Neutrophil (primary cell): ENCODE data around the gene AMZ1.
"Not testable (repeated sequence)": the region's sequence is repeated elsewhere in the genome, so short reads cannot be mapped to it uniquely, and the experiment has no call there.

Experiments used
- H3K27ac ChIP-seq: fragments of 200-600 bp; sonication (generic); 2 replicates; pipeline ENCODE4 v1.5.1; 2016; ENCODE audit warnings: mild to moderate bottlenecking, moderate library complexity
- H3K27me3 ChIP-seq: fragments of 200-600 bp; sonication (generic); 2 replicates; pipeline ENCODE4 v1.6.0; 2016; ENCODE audit warnings: mild to moderate bottlenecking
- H3K36me3 ChIP-seq: fragments of 200-600 bp; sonication (generic); 2 replicates; pipeline ENCODE4 v1.5.1; 2017
- H3K4me1 ChIP-seq, 2 experiments: fragments of 200-600 bp in 1 of 2; sonication (generic) in 1 of 2; 1 replicate in 1 of 2; 2 replicates in 1 of 2; pipeline versions ENCODE4 v1.5.1 to v1.6.1; 2013 to 2016; ENCODE audit warnings: low read depth in 1 of 2, low read length in 1 of 2, mild to moderate bottlenecking in 1 of 2, moderate library complexity in 1 of 2; ENCODE audit not compliant: control insufficient read depth in 1 of 2, insufficient read depth in 1 of 2
- H3K4me3 ChIP-seq, 2 experiments: fragments of 200-600 bp in 1 of 2; sonication (generic) in 1 of 2; 1 replicate in 1 of 2; 2 replicates in 1 of 2; pipeline ENCODE4 v1.5.1; 2013 to 2016; ENCODE audit warnings: low read depth in 1 of 2, low read length in 1 of 2, mild to moderate bottlenecking in 1 of 2, moderate library complexity in 1 of 2
- H3K9me3 ChIP-seq: fragments of 200-600 bp; sonication (generic); 2 replicates; pipeline ENCODE4 v1.5.1; 2016
- CTCF ChIP-seq: fragments of 200-600 bp; sonication (generic); IDR thresholded peaks from 2 replicates; pipeline ENCODE4 v1.5.1; 2016; ENCODE audit warnings: antibody characterized with exemption

AMZ1 gene

GRCh38 chr7:2721842-2722241, 33.8 kb downstream of the AMZ1 start:
- Histone ChIP-seq H3K4me3 (no peak overlapping the region), H3K27me3 (peaks cover 31% of the 10 kb centered on the region), H3K36me3 (no peaks in the 10 kb centered on the region), H3K4me1 (no peaks in the 10 kb centered on the region), H3K27ac (no peak overlapping the region), H3K9me3 (no peaks in the 10 kb centered on the region)
- no peak for TF ChIP-seq CTCF

GRCh38 chr7:2722591-2722990, 34.6 kb downstream of the AMZ1 start:
- TF ChIP-seq CTCF = no peak
- H3K36me3 ChIP-seq = no peaks in the 10 kb centered on the region
- no peaks in the 10 kb centered on the region for H3K9me3 ChIP-seq
- H3K27ac ChIP-seq = no peak overlapping the region
- H3K27me3 ChIP-seq = peaks cover 23% of the 10 kb centered on the region
- H3K4me1 ChIP-seq = no peaks in the 10 kb centered on the region
- no peak overlapping the region for H3K4me3 ChIP-seq

GRCh38 chr7:2723138-2723850, 35.3 kb downstream of the AMZ1 start:
- Histone ChIP-seq H3K4me3 (no peak overlapping the region), H3K36me3 (no peaks in the 10 kb centered on the region), H3K4me1 (no peaks in the 10 kb centered on the region), H3K27ac (no peak overlapping the region), H3K9me3 (no peaks in the 10 kb centered on the region), H3K27me3 (peaks cover 16% of the 10 kb centered on the region)
- no peak for TF ChIP-seq CTCF

GRCh38 chr7:2724036-2724435, 36.0 kb downstream of the AMZ1 start:
- H3K4me1 ChIP-seq, H3K27ac ChIP-seq, H3K36me3 ChIP-seq, H3K9me3 ChIP-seq, H3K27me3 ChIP-seq, H3K4me3 ChIP-seq: not testable (repeated sequence)

GRCh38 chr7:2724453-2725177, 36.6 kb downstream of the AMZ1 start:
- H3K9me3 ChIP-seq = no peaks in the 10 kb centered on the region
- no peaks in the 10 kb centered on the region for H3K36me3 ChIP-seq
- H3K4me1 ChIP-seq = no peaks in the 10 kb centered on the region
- no peak overlapping the region for H3K27ac ChIP-seq
- H3K27me3 ChIP-seq = peaks cover 6% of the 10 kb centered on the region
- TF ChIP-seq CTCF = no peak
- no peak overlapping the region for H3K4me3 ChIP-seq
